ENCODE results near the gene SPDYC. TPM values are rescaled to one million over a fixed set of nuclear protein-coding genes. Genes with fewer than 3 reads are reported as not detected.
A peak's percentile ranks its signal among the peaks of the same experiment; 100 is the strongest.

The SPDYC gene
- total and polyA plus RNA-seq, 2 of the 13 experiments (the other 11 are each of a cell fraction or from before 2014, with no cell fraction given), result 0.15 to 0.33 TPM

DNA sequence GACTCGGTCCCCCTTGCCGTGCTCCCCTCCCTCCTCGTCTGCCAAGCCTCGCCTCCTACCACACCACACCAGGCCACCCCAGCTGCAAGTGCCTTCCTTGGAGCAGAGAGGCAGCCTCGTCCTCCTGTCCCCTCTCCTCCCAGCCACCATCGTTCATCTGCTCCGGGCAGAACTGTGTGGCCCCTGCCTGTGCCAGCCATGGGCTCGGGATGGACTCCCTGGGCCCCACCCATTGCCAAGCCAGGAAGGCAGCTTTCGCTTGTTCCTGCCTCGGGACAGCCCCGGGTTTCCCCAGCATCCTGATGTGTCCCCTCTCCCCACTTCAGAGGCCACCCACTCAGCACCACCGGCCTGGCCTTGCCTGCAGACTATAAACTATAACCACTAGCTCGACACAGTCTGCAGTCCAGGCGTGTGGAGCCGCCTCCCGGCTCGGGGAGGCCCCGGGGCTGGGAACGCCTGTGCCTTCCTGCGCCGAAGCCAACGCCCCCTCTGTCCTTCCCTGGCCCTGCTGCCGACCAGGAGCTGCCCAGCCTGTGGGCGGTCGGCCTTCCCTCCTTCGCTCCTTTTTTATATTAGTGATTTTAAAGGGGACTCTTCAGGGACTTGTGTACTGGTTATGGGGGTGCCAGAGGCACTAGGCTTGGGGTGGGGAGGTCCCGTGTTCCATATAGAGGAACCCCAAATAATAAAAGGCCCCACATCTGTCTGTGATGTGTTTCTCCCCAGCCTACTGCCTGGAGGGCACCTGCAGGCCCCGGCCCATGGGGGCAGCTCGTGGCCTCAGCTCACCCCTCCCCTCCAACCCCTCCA, 41.5 kb downstream of the SPDYC start:
- ATAC-seq, result no peak
- 97% methylated on average over 21 of the region's 29 CpGs for WGBS (ENCODE audit: low lambda C conversion rate)

GRCh38 chr11:65212226-65212801, 42.3 kb downstream of the SPDYC start:
- Histone ChIP-seq H3K4me1 (ENCODE audit: insufficient read depth, low read length) (no peaks in the 10 kb centered on the region), H3K27ac (ENCODE audit: extremely low read length, insufficient read depth, low read length) (no peak overlapping the region), H3K27me3 (ENCODE audit: control insufficient read depth in 1 of 2, insufficient read depth in 2 of 2, low read length in 2 of 2) (no peaks in the 10 kb centered on the region), H3K79me2 (ENCODE audit: insufficient read depth, low read length) (no peaks in the 10 kb centered on the region), H3K4me2 (ENCODE audit: low read depth, low read length) (no peak overlapping the region), H3K36me3 (replicated peaks in 1 of 2; ENCODE audit: control insufficient read depth in 1 of 2, insufficient read depth in 2 of 2, low read length in 2 of 2) (peaks cover 10 to 25% of the 10 kb centered on the region in 2 experiments; a peak in 4 of 5 replicates), H2AFZ (ENCODE audit: low read length) (no peak overlapping the region), H3K9ac (ENCODE audit: insufficient read depth, low read depth, low read length) (no peak overlapping the region), H3K9me3 (ENCODE audit: low read length) (no peaks in the 10 kb centered on the region), H3K4me3 (replicated peaks in 1 of 3; ENCODE audit: insufficient read depth in 1 of 3, low read depth in 2 of 3, low read length in 3 of 3) (no peak overlapping the region), H4K20me1 (ENCODE audit: insufficient read depth, low read length) (no peaks in the 10 kb centered on the region)
- DNase-seq (ENCODE audit: low spot score) (no peak), ATAC-seq (no peak), FAIRE-seq (no peak)
- POLR2A ChIA-PET, result no interaction called here
- in situ Hi-C loops (cut with HindIII; ENCODE audit: extremely low pct_ligation_motif_present, low pct_unique_long_range_greater_than_20kb) (no loop called here), intact Hi-C loops (cut with micrococcal nuclease; ENCODE audit: unreplicated experiment) (no loop called here)
- CTCF ChIA-PET (ENCODE audit: low intra/inter-chr PET ratio, low total read pairs), result no interaction called here
- TF ChIP-seq POLR2A (IDR thresholded peaks at IDR 0.05; ENCODE audit: insufficient read depth in 1 of 2, low read depth in 2 of 2, low read length in 2 of 2) (0 out of 4 replicates have a peak, but pooled peaks of 1 of the 2 experiments have one; percentile 21), MTF1 (CRISPR knock-in tag; IDR thresholded peaks at IDR 0.05) (no peak), ZNF160 (CRISPR knock-in tag; IDR thresholded peaks at IDR 0.05) (no peak), AGO2 (optimal IDR thresholded peaks at IDR 0.05; ENCODE audit: low read depth, low read length) (peak; percentile 82), POLR2G (IDR thresholded peaks at IDR 0.05; ENCODE audit: low read depth, low read length) (peak; percentile 28; the same call in 1 of the 2 replicates)
- WGBS (ENCODE audit: low lambda C conversion rate), result 95% methylated on average over 9 of the region's 13 CpGs
- BruUV-seq (replicated peaks), result no TSS peak

More for the DNA sequence above, 41.5 kb downstream of the SPDYC start:
- in situ Hi-C loops (cut with HindIII; ENCODE audit: extremely low pct_ligation_motif_present, low pct_unique_long_range_greater_than_20kb) (no loop called here), intact Hi-C loops (cut with micrococcal nuclease; ENCODE audit: unreplicated experiment) (no loop called here)
- no peaks in the 10 kb centered on the region for H4K20me1 ChIP-seq (ENCODE audit: insufficient read depth, low read length)
- no peak overlapping the region for H3K4me2 ChIP-seq (ENCODE audit: low read depth, low read length)
- ChIA-PET CTCF (ENCODE audit: low intra/inter-chr PET ratio, low total read pairs) (no interaction called here), POLR2A (no interaction called here)
- FAIRE-seq, result no peak
- H3K4me1 ChIP-seq (ENCODE audit: insufficient read depth, low read length), result no peaks in the 10 kb centered on the region
- H3K27ac ChIP-seq (ENCODE audit: extremely low read length, insufficient read depth, low read length), result no peak overlapping the region
- TSS peak; percentile 67 for BruUV-seq (replicated peaks)
- TF ChIP-seq ZFP37 (CRISPR knock-in tag; IDR thresholded peaks at IDR 0.05; ENCODE audit: borderline replicate concordance) (no peak), ARHGAP35 (CRISPR knock-in tag; IDR thresholded peaks at IDR 0.05; ENCODE audit: borderline replicate concordance) (no peak), ZNF775 (CRISPR knock-in tag; IDR thresholded peaks at IDR 0.05; ENCODE audit: borderline replicate concordance) (no peak), ZNF441 (CRISPR knock-in tag; IDR thresholded peaks at IDR 0.05; ENCODE audit: borderline replicate concordance) (no peak)
- TF ChIP-seq, protein P1, sequence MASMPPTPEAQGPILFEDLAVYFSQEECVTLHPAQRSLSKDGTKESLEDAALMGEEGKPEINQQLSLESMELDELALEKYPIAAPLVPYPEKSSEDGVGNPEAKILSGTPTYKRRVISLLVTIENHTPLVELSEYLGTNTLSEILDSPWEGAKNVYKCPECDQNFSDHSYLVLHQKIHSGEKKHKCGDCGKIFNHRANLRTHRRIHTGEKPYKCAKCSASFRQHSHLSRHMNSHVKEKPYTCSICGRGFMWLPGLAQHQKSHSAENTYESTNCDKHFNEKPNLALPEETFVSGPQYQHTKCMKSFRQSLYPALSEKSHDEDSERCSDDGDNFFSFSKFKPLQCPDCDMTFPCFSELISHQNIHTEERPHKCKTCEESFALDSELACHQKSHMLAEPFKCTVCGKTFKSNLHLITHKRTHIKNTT (CRISPR knock-in tag; IDR thresholded peaks at IDR 0.05), result no peak
- no peak overlapping the region for H3K9ac ChIP-seq (ENCODE audit: insufficient read depth, low read depth, low read length)
- DNase-seq (ENCODE audit: low spot score), result no peak
- H3K79me2 ChIP-seq (ENCODE audit: insufficient read depth, low read length), result no peaks in the 10 kb centered on the region
- H3K27me3 ChIP-seq (ENCODE audit: control insufficient read depth in 1 of 2, insufficient read depth in 2 of 2, low read length in 2 of 2), result no peaks in the 10 kb centered on the region
- H3K36me3 ChIP-seq (replicated peaks in 1 of 2; ENCODE audit: control insufficient read depth in 1 of 2, insufficient read depth in 2 of 2, low read length in 2 of 2), result peaks cover 14 to 30% of the 10 kb centered on the region in 2 experiments; a peak in 4 of 5 replicates
- no peak overlapping the region for H3K4me3 ChIP-seq (replicated peaks in 1 of 3; ENCODE audit: insufficient read depth in 1 of 3, low read depth in 2 of 3, low read length in 3 of 3)
- no peak overlapping the region for H2AFZ ChIP-seq (ENCODE audit: low read length)
- no peaks in the 10 kb centered on the region for H3K9me3 ChIP-seq (ENCODE audit: low read length)

All from HepG2 (cell line).